RPMI8226 (cell line): Measurements from ENCODE around the gene IFI27L1.
"Not testable (repeated sequence)": the region's sequence is repeated elsewhere in the genome, so short reads cannot be mapped to it uniquely, and the experiment has no call there.

Experiments
- DNase-seq: peaks from one replicate; pipeline ENCODE4 v3.0.0-alpha.2; 2015

Gene IFI27L1

DNA sequence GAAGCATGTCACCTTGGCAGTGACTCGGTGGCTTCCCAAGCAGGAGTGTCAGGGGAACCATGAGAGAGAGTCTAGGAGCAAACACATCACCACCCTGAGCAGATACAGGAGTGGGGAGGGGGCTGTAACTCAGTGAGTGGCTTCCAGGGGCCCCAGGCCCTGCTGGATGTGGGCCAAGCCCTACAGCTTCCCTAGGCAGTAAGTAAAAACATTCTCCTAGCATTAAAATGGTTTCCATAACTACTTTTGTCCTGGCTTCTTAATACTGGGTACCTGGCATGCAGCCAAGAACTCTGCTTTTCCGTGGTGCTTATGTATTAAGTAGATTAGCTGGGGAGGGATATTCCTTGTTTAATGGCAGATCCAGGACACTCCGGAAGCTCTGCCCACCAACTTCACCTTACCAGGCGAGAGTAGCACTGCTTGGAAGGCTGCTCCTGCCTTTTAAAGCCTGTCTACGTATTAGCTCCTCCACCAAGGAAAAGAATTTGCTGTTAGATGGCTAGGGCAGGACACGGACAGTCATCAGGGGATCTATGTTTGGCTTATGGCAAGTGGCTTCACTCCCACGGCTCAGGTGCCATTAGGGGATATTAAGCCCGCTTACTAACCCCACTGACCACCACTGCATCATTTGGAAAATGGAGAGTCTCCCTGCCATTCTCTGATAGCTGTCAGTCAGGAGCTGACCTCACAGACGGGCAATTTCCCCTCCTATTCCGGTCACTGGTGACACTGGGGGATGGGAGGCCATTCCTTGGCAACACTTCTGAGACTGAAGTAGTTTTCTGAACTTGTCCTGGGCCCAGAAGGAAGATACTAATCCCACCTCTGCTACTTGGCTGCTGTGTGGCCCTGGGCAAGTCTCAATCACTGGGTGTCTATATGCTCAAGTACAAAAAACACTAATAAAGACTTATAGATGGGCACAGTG, 32.2 kb upstream of the IFI27L1 start:
- no peak for DNase-seq

GRCh38 chr14:94049625-94050023, 31.5 kb upstream of the IFI27L1 start:
- DNase-seq, result no peak

DNA sequence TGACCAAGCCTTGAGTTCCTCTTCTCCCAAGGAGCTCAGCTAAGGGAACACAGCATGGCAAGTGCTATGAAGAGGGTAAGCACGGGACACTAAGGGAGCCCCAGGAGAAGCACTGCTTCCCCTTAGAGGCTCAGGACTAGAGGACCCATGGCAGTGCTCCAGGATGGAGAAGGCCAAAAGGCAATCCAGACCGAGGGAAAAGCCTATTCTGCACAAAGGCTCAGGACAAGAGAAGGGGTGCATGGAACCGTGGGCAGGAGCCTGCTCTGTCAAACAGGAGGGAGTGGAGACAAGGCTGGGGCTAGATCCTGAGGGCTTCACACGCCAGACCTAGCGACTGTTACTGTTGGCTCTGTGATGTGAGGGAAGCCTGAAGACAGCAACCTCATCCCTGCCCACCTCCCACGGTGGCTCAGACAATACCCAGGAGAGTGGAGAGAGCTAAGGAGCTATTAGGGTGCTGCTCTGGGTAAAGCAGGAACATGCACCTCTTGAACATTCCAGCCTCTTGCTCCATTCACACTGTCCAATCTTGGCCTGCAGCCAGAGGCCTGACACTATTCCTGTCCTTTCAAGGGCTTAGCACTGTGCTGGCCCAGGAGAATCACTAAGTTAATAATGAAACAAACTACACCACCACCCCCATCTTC, 30.8 kb upstream of the IFI27L1 start:
- DNase-seq, result no peak

- DNase-seq, result no peak
Observed at GRCh38 chr14:94051115-94051514, 30.0 kb upstream of the IFI27L1 start.

DNA sequence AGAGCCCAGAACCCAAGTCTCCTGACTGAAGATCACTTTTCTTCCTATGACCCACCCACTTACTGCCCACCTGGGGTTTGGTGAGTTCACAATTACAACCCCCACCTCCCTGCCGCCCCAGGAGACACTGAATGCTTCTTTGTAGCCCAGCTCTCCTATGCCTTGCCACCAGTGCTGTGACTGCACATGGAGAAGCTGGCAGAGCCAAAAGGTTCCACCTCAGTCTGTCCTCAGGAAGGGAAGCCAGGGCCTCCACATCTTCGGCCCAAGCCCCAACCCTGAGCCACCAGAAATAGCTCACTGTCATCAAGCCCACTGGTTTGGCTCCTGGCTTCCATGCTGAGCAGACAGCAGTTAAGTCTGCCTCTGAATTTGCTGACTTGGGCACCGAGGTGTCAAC, 29.3 kb upstream of the IFI27L1 start:
- no peak for DNase-seq

- no peak for DNase-seq
Observed at GRCh38 chr14:94052199-94052598, 28.9 kb upstream of the IFI27L1 start.

DNA sequence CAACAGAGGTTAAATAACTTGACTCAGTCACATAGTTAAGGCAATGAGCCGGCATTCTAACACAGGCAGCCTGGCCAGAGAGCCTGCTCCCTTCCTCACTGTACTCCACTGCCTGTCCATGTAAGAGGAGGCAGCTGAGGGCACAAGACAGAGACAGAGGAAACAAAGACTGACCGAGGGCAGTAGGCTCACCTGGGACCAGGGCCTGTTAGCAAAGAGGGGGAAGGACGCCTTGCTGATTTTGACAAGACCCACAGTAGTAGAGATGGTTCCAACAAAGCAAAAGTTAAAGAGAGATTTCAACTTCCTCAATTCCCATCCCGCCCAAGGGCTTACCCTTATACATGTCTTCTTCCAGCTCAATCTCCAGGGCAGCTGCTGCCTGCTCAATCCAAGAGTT, 28.4 kb upstream of the IFI27L1 start:
- DNase-seq, result no peak

- DNase-seq, result no peak
Observed at GRCh38 chr14:94054401-94054800, 26.7 kb upstream of the IFI27L1 start.

DNA sequence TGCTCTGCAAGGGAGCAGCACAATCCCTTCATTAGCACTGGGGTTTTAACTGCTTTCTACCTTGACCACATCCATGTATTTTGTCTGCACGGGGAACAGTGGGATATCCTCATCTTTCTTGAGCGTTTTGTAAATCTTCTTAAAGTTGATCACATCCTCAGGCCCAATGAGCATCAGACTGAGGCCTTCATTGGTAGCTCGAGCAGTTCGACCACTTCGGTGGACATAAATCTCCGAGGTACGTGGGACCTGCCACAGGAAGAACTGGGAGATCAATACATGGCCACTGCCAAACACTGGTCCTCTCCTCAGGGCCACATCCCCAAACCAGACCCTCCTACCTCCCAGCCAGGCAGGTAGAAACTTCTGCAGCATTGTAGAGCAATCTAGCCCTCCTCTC, 26.2 kb upstream of the IFI27L1 start:
- DNase-seq, result no peak

GRCh38 chr14:94056579-94057308, 24.4 kb upstream of the IFI27L1 start:
- DNase-seq, result no peak

DNA sequence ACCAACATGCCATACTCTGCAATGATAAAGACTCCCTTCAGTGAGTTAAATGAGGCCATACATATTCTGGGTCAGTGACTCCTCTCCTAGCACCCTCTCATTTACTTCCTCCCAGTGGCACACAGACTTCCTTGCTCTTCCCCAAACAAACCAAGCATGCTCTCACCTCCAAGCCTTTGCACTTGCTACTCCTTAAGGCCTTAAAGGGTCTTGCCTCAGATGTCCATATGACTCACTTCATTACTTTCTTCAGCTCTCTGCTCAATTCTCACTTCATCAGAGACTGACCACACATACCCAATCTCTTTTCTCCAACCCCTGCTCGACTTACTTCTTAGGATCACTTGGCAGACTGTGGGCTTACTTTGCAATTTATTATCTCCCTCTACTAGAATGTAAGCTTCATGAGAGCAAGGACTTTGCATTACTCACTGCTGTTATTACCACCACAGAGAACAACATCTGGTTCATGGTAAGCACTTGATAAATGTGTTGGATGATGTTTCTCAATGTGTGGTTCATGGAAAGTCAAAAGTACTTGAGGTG, 22.9 kb upstream of the IFI27L1 start:
- DNase-seq, result no peak

DNA sequence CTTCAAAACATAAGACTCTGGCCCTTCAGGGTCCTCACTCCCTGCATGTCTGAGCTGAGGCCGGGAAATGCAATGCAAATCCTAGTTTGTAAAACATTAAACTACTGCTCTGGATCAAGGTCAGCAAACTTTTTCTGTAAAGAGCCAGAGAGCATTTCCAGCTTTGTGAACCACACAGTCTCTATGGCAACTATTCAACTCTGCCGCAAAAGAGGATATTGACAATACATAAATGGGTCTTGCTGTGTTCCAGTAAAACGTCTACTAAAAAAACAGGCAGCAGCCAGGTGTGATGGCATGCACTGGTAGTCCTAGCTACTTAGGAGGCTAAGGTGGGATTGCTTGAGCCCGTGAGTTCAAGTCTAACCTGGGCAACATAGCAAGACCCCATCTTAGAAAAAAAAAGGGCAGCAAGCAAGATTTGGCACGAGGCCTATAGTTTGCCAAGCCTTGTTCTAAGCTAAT, 22.4 kb upstream of the IFI27L1 start:
- no peak for DNase-seq

GRCh38 chr14:94059998-94060397, 21.1 kb upstream of the IFI27L1 start:
- no peak for DNase-seq

DNA sequence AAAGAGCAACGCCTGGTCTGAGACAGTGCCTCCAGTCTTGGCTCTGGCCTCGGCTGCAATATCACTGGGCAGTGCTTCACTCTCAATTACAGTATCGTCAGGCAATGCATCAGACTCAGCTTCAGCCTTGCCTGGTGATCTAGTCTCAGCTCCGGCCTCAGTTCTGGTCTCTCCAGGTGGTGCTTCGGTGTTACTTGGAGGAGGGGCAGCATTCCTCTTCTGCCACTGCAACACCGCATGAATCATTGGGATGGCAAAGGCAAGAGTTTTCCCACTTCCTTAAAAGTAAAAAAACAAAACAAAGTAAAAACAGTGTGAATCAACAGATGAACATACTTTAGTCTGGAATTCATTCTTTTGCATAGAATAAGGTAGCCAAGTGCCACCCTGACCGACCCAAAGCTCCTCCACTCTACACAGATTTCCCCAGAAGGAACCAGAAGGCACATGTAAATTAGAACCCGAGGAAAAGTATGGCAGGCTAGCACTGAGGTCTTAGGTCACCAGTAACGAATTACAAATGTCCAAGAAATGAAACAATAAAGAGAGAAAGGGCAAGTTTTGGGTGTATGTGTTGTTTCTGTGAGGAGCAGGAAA, 18.7 kb upstream of the IFI27L1 start:
- DNase-seq, result no peak

DNA sequence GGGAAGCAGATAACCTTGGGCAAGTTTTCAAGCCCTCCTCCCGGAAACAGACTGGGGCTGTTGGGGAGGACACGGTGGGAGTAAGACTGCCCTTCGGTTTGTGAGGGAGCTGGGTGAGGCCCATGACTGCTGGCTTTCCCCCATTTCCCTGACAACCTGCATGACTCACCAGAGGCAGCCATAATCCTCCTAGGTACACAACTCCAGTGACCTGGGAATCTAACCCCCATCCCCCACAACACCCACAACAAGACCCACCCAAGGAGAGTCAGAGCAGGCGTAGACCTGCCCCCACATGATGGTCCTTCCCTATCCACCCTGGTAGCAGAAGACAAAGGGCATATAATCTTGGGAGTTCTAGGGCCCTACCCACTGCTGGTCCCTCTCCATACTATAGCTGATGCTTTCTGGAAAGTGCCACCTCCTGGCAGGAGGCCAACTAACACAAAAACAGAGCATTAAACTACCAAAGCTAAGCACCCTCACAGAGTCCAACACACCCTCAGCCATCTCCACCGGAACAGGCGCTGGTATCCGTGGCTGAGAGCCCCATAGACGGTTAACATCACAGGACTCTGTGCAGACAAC, 14.9 kb upstream of the IFI27L1 start:
- DNase-seq, result no peak

DNA sequence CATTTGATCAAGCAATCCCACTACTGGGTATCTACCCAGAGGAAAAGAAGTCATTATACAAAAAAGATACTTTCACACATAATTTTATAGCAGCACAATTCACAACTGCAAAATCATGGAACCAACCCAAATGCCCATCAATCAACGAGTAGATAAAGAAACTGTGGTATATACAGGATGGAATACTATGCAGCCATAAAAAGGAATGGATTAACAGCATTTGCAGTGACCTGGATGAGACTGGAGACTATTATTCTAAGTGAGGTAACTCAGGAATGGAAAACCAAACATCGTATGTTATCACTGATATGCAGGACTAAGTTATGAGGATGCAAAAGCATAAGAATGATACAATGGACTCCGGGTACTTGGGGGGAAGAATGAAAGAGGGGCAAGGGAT, 9.0 kb upstream of the IFI27L1 start:
- DNase-seq, result not testable (repeated sequence)

GRCh38 chr14:94074534-94074933, 6.6 kb upstream of the IFI27L1 start:
- no peak for DNase-seq

DNA sequence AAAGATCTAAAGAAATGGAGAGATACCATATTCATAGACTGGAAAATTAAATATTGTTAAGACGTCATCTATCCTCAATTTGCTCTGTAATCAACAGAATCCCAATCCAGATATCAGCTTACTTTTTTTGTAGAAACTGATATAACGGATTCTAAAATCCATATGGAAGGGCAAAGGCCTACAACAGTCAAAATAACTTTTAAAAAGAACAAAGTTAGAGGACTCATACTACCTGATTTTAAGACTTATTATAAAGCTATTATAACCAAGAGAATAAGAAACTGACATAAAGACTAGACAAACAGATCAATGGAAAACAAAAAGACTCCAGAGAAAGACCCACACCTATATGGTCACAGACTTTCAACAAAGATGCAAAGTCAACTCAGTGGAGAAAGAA, 6.1 kb upstream of the IFI27L1 start:
- DNase-seq, result no peak

DNA sequence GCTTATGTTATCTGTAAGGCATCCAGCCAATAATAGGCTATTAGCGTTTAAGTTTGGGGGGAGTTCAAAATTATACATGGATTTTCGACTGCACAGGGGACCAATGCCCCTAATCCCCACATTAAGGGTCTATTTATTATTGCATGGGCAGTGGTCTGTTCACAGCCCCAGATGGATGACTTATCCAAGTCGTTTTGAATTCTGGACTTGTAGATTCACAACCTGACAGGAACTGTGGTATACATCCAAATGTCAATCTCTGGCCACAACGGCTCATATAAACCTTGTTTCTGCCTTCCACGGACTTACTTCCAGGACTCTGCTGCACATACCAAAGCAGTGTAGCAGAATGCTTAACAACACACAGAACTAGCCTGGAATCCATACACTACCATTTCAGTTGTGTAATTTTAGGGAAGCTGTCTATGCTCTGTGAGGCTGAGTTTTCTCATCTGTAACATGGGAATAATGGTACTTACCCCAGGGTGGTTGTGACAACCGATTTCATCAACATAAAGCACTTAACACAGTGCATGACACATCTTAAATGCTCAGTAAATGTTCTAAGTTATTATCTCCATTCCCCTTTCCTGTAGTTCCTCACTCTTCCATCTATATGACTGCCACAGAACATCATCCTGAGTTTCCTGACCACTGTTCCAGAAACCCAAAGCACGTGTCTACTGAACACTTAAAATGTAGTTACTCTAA, 3.8 kb upstream of the IFI27L1 start:
- no peak for DNase-seq

GRCh38 chr14:94077823-94078222, 3.3 kb upstream of the IFI27L1 start:
- no peak for DNase-seq

DNA sequence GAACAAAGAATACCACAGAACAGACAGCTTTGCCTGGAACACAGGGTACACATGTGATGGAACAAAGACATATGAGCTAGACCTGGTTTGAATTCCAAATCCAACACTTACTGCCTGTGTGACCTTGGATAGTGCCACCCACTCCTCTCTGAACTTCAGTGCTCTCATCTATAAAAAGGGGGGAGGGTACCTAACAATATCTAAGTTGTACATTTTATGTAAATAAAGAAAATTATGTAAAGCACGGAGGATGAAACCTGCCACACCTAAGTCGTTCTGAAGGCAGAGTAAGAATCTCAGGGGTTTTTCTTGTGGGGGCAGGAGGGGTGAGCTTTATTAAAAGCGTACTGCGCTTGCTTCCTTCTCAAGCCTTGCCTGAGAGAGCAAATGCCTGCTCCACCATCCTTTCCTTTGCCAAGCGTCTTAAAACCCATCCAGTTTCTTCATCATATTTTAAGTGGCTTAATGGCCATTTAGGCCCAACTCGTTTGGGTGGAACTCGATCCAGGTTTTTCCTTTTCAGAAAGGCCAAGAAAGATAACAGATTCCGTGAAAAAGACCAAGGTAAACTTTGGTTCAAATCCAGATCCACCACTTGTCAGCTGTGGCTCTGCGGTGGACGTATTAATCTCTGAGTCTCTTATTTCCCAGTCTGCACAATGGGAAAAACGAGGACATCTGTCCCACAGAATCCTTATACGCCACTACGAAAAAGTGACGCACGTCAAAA, 1.1 kb upstream of the IFI27L1 start:
- no peak for DNase-seq
